Hippocampal formation (tissue), 2 donors: ENCODE results near the gene MBNL3.

Source experiments
- DNase-seq, 2 donors: peaks; one replicate each; lab custom pipeline; 2025; lab: John Stamatoyannopoulos, UW

Gene MBNL3

GRCh38 chrX:132488819-132489577 lies at the start of gene MBNL3:
TSS of gene MBNL3 (minus strand) at chrX:132489038. CDS start at chrX:132439611, 49,427 bp downstream.
- DNase-seq, result peak in 1 of 2 donors; percentile 50

GRCh38 chrX:132533409-132533808 lies 44.6 kb upstream of the MBNL3 start:
- DNase-seq, result no peak

GRCh38 chrX:132532913-132533312 lies 44.1 kb upstream of the MBNL3 start:
- DNase-seq, result no peak

- no peak for DNase-seq
Observed at GRCh38 chrX:132532097-132532496, 43.3 kb upstream of the MBNL3 start.

GRCh38 chrX:132520792-132521191 lies 32.0 kb upstream of the MBNL3 start:
- DNase-seq, result no peak

- no peak for DNase-seq
Observed at GRCh38 chrX:132520213-132520612, 31.4 kb upstream of the MBNL3 start.

GRCh38 chrX:132518401-132518800 lies 29.6 kb upstream of the MBNL3 start:
- DNase-seq, result no peak

- DNase-seq, result no peak
Observed at GRCh38 chrX:132508834-132509233, 20.0 kb upstream of the MBNL3 start.

GRCh38 chrX:132505116-132505515 lies 16.3 kb upstream of the MBNL3 start:
- DNase-seq, result no peak

- no peak for DNase-seq
Observed at GRCh38 chrX:132504417-132504816, 15.6 kb upstream of the MBNL3 start.

- DNase-seq, result no peak
Observed at GRCh38 chrX:132501606-132502005, 12.8 kb upstream of the MBNL3 start.

GRCh38 chrX:132497432-132497831 lies 8.6 kb upstream of the MBNL3 start:
- no peak for DNase-seq

- DNase-seq, result no peak
Observed at GRCh38 chrX:132493095-132493494, 4.3 kb upstream of the MBNL3 start.

- peak in 1 of 2 donors; percentile 41 for DNase-seq
Observed at GRCh38 chrX:132491191-132491590, 2.4 kb upstream of the MBNL3 start.

- DNase-seq, result peak in 1 of 2 donors; percentile 8
Observed at GRCh38 chrX:132489578-132490419, 961 bp upstream of the MBNL3 start.

GRCh38 chrX:132488180-132488705 lies 595 bp downstream of the MBNL3 start:
- no peak for DNase-seq

- no peak for DNase-seq
Observed at GRCh38 chrX:132486599-132487178, 2.1 kb downstream of the MBNL3 start.

GRCh38 chrX:132483951-132484350 lies 4.9 kb downstream of the MBNL3 start:
- DNase-seq, result no peak

GRCh38 chrX:132483488-132483887 lies 5.3 kb downstream of the MBNL3 start:
- no peak for DNase-seq

GRCh38 chrX:132482632-132483031 lies 6.2 kb downstream of the MBNL3 start:
- no peak for DNase-seq

- no peak for DNase-seq
Observed at GRCh38 chrX:132481449-132481848, 7.4 kb downstream of the MBNL3 start.

GRCh38 chrX:132480581-132481203 lies 8.1 kb downstream of the MBNL3 start:
- peak in 1 of 2 donors; percentile 21 for DNase-seq
